GM13976 (cell line): ENCODE data around the gene ACADSB.

Experiments used
- DNase-seq: peaks from one replicate; pipeline ENCODE4 v3.0.0; 2012; ENCODE audit warnings: low spot score
- in situ Hi-C: fragments of 300-500 bp; cut with MboI; formaldehyde crosslinking; loops from one replicate; pipeline ENCODE4 v1.12.0; 2022; ENCODE audit warnings: low sequenced_read_pairs, mixed read lengths, inconsistent platforms; ENCODE audit not compliant: unreplicated experiment
- TF ChIP-seq, protein P1 (sequence below): IDR thresholded peaks from 2 replicates; pipeline ENCODE4 v1.5.1; 2012; ENCODE audit warnings: borderline replicate concordance, mild to moderate bottlenecking; ENCODE audit not compliant: insufficient read depth; ENCODE audit errors: extremely low read depth, missing control alignments, control extremely low read depth

The ACADSB gene

DNA sequence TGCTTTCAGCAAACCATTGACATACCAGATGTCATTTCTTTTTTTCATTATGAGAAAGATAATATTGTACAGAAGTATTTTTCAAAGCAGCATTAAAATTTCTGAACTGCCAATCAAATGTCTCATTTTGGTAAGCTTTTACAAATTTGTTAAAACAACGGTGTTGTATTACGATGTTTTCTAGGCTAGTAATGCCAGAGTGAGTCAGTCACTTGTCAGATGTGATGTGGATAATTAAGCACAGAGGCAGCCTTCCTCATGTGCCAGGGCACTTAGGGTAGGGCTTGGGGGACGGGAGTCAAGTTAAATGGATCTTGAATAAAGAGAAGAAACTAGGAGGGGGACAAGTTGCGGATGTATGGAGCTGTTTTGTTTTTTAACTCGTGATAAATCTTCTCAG lies 18.5 kb upstream of the ACADSB start:
- in situ Hi-C loops: no loop called here
- no peak for DNase-seq
- TF ChIP-seq, protein P1, sequence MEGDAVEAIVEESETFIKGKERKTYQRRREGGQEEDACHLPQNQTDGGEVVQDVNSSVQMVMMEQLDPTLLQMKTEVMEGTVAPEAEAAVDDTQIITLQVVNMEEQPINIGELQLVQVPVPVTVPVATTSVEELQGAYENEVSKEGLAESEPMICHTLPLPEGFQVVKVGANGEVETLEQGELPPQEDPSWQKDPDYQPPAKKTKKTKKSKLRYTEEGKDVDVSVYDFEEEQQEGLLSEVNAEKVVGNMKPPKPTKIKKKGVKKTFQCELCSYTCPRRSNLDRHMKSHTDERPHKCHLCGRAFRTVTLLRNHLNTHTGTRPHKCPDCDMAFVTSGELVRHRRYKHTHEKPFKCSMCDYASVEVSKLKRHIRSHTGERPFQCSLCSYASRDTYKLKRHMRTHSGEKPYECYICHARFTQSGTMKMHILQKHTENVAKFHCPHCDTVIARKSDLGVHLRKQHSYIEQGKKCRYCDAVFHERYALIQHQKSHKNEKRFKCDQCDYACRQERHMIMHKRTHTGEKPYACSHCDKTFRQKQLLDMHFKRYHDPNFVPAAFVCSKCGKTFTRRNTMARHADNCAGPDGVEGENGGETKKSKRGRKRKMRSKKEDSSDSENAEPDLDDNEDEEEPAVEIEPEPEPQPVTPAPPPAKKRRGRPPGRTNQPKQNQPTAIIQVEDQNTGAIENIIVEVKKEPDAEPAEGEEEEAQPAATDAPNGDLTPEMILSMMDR: no peak

DNA sequence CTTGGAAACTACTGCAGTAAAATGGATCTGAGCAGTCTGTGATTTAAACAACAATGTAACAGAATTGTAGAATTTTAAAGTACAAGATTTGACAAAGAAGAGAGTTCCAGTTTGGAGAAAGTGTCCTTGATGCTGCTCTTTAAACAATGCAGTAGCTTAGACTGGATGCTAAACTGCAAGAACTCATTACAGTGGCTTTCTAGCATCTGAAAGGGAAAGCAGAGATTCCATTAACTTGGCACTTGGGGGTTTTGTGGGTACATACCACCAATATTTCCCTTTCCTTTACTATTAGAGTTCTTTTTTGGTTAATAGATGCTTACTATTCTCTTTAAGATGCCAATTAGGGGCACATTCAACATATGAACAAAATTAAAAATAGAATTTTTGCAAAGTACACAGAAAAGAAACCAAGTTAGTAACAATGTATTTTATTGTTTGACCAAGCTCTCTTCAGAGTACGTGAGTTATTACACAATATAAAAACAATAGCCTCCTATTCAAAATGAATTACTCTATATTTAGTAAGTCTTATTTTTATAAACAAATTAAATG lies 16.7 kb upstream of the ACADSB start:
- in situ Hi-C loops: no loop called here
- DNase-seq: no peak
- TF ChIP-seq, protein P1: no peak

DNA sequence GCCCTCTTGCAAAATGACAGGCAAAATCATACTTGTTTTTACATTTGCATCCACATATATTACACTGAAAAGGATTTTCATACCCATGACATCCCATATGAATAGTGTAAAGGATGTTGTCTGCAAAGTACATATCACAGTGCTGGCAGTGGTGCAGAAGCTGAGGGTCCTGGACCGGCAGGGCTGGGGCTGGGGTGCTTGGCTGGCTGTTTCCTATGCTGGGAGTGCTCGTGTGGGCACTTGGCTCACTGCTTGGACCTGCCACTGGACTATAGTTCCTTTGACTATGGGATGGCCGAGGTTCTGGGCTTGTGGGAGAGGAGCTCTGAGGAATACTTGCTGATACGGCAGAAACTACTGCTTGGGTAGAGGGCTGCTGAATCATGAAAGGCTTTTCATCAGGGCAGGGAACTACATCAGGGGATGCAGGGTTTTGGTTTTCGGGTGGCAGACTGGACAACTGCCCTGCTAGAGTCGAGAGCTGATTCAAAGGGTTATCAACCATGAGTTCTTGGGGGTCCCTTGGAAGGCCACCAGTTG lies 14.9 kb upstream of the ACADSB start:
- TF ChIP-seq, protein P1: no peak
- no peak for DNase-seq
- in situ Hi-C loops: no loop called here

DNA sequence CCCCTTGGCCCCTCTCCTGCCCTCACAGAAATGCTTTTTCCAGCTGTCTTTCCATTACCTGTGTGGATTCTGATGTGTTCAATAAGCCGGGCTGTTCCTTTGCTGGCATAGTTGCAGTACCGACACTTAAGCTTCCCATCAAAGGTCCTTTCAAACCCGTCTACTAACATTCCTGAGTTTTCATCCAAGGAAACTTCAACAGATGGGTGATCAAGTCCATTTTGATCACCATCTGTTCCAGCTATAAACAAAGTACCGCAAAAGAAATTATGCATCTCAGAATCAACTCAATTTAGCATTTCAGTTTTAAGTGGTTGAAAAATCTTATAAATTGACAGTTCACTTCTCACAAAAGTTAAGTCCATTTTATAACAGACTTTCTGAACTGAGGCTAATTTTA lies 12.9 kb upstream of the ACADSB start:
- no peak for DNase-seq
- TF ChIP-seq, protein P1: no peak
- in situ Hi-C loops: no loop called here

DNA sequence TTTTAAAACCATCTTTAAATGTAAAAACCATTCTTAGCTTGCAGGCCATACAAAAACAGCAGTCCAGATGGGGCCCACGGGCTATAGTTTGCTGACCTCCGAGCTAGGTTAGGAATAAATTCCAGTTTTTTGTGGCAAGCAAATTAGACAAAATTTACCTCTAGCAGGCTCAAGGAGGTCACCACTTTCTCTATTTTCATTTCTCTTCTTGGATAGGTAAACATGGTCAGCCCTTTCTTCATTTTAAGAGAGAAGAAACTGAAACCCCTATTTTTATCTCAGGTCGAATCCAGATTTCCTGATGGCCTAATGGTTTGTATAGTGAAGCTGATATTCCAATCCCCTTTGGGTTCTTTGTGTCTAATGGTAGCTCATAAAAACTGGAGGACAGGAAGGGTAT lies 10.9 kb upstream of the ACADSB start:
- in situ Hi-C loops: no loop called here
- TF ChIP-seq, protein P1: no peak
- no peak for DNase-seq

DNA sequence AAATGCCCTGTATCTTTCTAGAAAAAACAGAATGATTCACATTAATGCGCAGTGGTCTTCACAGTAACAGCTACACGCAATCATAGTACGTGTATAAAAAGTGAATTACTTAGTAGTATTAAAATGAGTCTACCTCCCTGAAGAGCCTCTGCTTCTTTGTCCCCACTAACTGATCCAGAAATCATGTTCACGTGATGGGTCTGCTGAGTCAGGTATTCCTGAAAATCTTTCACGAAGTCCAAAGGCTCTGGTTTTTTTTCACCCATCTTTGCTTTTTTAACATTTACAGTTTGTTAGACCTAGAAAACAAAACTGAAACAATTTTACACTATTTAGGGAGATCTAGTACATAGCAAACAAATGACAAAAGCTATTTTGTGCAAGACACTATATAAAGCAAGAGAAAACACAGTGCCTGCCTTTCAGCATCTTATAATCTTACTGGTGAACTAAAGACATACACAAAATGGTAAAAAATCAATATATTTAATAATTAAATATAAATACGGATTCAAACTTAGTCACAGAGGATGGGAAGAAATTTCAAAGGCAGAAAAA lies 10.4 kb upstream of the ACADSB start:
- no peak for DNase-seq
- in situ Hi-C loops: no loop called here
- TF ChIP-seq, protein P1: no peak
